GM23248 (cell line): ENCODE measurements around the gene CAMK1D.

Experiments used
- EZH2 ChIP-seq: fragments of 200-600 bp; sonication (generic); IDR thresholded peaks from 2 replicates; pipeline ENCODE4 v1.6.1; 2018; ENCODE audit warnings: antibody characterized with exemption, mild to moderate bottlenecking; ENCODE audit not compliant: insufficient read depth, poor library complexity, severe bottlenecking
- EZH2phosphoT487 ChIP-seq: fragments of 200-600 bp; sonication (generic); IDR thresholded peaks from 2 replicates; pipeline ENCODE4 v1.6.1; 2018; ENCODE audit warnings: antibody characterized with exemption, moderate library complexity, mild to moderate bottlenecking, low read depth; ENCODE audit not compliant: insufficient read depth

GRCh38 chr10:12854988-12855387 is 505.6 kb downstream of the CAMK1D start:
- TF ChIP-seq EZH2phosphoT487 (no peak), EZH2 (no peak)
